Hepatocyte (in vitro differentiated cells): Measurements from ENCODE around the gene ANKRD28. TPM values are rescaled to one million over a fixed set of nuclear protein-coding genes. Genes with fewer than 3 reads are reported as not detected.
A peak's percentile ranks its signal among the peaks of the same experiment; 100 is the strongest.

Experiments
- DNase-seq: peaks from one replicate; pipeline ENCODE4 v3.0.0-alpha.2; 2016; ENCODE audit warnings: low spot score
- H2AFZ ChIP-seq: fragments of 200-600 bp; sonication (generic); 2 replicates; pipeline ENCODE4 v1.6.0; 2016; ENCODE audit warnings: antibody characterized with exemption, mild to moderate bottlenecking
- H3K27ac ChIP-seq: fragments of 200-600 bp; sonication (generic); 2 replicates; pipeline ENCODE4 v1.5.1; 2016; ENCODE audit warnings: mild to moderate bottlenecking
- H3K27me3 ChIP-seq: fragments of 200-600 bp; sonication (generic); 2 replicates; pipeline ENCODE4 v1.6.1; 2016
- H3K36me3 ChIP-seq: fragments of 200-600 bp; sonication (generic); replicated peaks from 2 replicates; pipeline ENCODE4 v1.5.1; 2016; ENCODE audit warnings: low read depth; ENCODE audit not compliant: insufficient read depth
- H3K4me1 ChIP-seq: fragments of 200-600 bp; sonication (generic); 2 replicates; pipeline ENCODE4 v1.5.1; 2016; ENCODE audit warnings: mild to moderate bottlenecking, moderate library complexity; ENCODE audit not compliant: insufficient read depth
- H3K4me2 ChIP-seq: fragments of 200-600 bp; sonication (generic); 2 replicates; pipeline ENCODE4 v1.6.0; 2016
- H3K4me3 ChIP-seq: fragments of 200-600 bp; sonication (generic); 2 replicates; pipeline ENCODE4 v1.5.1; 2016; ENCODE audit warnings: mild to moderate bottlenecking
- H3K79me2 ChIP-seq: fragments of 200-600 bp; sonication (generic); 2 replicates; pipeline ENCODE4 v1.6.0; 2017; ENCODE audit warnings: mild to moderate bottlenecking
- H3K9me2 ChIP-seq: fragments of 200-600 bp; sonication (generic); replicated peaks from 2 replicates; pipeline ENCODE4 v1.6.0; 2017; ENCODE audit warnings: mild to moderate bottlenecking; ENCODE audit not compliant: insufficient read depth
- H3K9me3 ChIP-seq: fragments of 200-600 bp; sonication (generic); 2 replicates; pipeline ENCODE4 v1.5.1; 2016; ENCODE audit warnings: low read depth, mild to moderate bottlenecking
- H4K20me1 ChIP-seq: fragments of 200-600 bp; sonication (generic); 2 replicates; pipeline ENCODE4 v1.6.0; 2016; ENCODE audit warnings: mild to moderate bottlenecking; ENCODE audit not compliant: insufficient read depth, poor library complexity, severe bottlenecking
- EZH2 ChIP-seq: fragments of 200-600 bp; sonication (generic); IDR thresholded peaks from 2 replicates; pipeline ENCODE4 v1.6.1; 2016; ENCODE audit warnings: antibody characterized with exemption, mild to moderate bottlenecking, borderline replicate concordance
- EZH2phosphoT487 ChIP-seq: fragments of 200-600 bp; sonication (generic); IDR thresholded peaks from one replicate; pipeline ENCODE4 v1.6.1; 2018; ENCODE audit warnings: antibody characterized with exemption, mild to moderate bottlenecking, low read depth, moderate library complexity; ENCODE audit not compliant: unreplicated experiment, severe bottlenecking
- WGBS: methylation state at CpG from one replicate; pipeline ENCODE4 v1.1.6; 2016; ENCODE audit warnings: low lambda C conversion rate; ENCODE audit errors: missing lambda C conversion rate; 5-methylcytosine and 5-hydroxymethylcytosine counted together
- polyA plus RNA-seq: library from polyadenylated mRNA; unstranded; fragments of >200 nt; fragmentation: Nextera tagmentation; extraction: Ambion mirVana; gene quantifications from 2 replicates; pipeline ENCODE4 v1.2.1, GENCODE V29; 2016
- total RNA-seq: library from RNA; depleted of rRNA; stranded (reverse); fragments of >200 nt; gene quantifications from 2 replicates; pipeline ENCODE4 v1.2.3, GENCODE V29; 2014
- TF ChIP-seq, protein P1 (sequence below): fragments of 200-600 bp; sonication (generic); IDR thresholded peaks from 2 replicates; pipeline ENCODE4 v1.5.1; 2016; ENCODE audit warnings: antibody characterized with exemption, mild to moderate bottlenecking; ENCODE audit not compliant: poor library complexity

ANKRD28 gene
- total RNA-seq (34.5 and 40.6 TPM in 2 replicates), polyA plus RNA-seq (12.3 and 17.8 TPM in 2 replicates)

DNA sequence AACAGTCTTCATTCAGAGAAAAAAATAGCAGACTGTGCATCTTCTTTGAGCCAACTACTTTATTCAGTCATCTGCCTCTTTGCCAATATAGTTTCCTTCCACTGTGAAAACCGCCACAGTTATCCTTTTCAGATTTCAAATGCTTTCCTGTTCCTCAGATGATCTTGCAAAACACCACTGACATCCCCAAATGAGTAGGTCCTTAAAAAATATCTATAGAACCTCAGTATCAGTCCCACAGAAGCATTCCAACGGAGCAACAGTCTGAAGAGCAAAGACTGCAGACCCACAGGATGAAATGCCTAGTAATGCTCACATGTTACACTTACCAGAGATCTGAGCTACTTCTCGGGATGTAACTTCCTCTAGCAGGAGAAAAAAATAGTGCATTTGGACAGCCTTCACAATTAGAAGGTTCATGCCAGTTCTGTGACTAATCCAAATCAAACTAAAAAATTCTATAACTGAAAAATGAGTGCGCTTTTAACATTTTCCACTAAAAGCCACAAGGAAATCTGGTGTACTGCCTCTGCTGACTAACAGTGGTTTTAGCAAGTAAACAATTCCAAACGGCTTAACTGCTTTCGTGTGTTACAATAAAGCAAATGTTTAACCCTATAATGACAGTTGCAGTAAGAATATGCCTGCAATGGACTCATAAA, at the start of gene ANKRD28:
Gene ANKRD28, minus strand, starts transcription at position 338 of the 662 bp plus-strand sequence. CDS start 1,458 bp downstream, outside the sequence.
- Histone ChIP-seq H3K4me3 (peak within 1 kb of the TSS; percentile 12), H3K27ac (peak within 1 kb of the TSS; percentile 86), H4K20me1 (no peaks in the 10 kb centered on the region), H3K9me2 (no peaks in the 10 kb centered on the region), H2AFZ (no peak within 1 kb of the TSS), H3K9me3 (no peaks in the 10 kb centered on the region), H3K4me1 (peaks cover 9% of the 10 kb centered on the region), H3K36me3 (no peaks in the 10 kb centered on the region), H3K79me2 (peaks cover 66% of the 10 kb centered on the region), H3K27me3 (no peaks in the 10 kb centered on the region), H3K4me2 (peak within 1 kb of the TSS; percentile 74)
- WGBS = 2% methylated on average over 6 of the region's 6 CpGs
- peak; percentile 57 for DNase-seq
- TF ChIP-seq EZH2 (no peak), EZH2phosphoT487 (no peak)
- TF ChIP-seq, protein P1, sequence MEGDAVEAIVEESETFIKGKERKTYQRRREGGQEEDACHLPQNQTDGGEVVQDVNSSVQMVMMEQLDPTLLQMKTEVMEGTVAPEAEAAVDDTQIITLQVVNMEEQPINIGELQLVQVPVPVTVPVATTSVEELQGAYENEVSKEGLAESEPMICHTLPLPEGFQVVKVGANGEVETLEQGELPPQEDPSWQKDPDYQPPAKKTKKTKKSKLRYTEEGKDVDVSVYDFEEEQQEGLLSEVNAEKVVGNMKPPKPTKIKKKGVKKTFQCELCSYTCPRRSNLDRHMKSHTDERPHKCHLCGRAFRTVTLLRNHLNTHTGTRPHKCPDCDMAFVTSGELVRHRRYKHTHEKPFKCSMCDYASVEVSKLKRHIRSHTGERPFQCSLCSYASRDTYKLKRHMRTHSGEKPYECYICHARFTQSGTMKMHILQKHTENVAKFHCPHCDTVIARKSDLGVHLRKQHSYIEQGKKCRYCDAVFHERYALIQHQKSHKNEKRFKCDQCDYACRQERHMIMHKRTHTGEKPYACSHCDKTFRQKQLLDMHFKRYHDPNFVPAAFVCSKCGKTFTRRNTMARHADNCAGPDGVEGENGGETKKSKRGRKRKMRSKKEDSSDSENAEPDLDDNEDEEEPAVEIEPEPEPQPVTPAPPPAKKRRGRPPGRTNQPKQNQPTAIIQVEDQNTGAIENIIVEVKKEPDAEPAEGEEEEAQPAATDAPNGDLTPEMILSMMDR = peak; percentile 38

DNA sequence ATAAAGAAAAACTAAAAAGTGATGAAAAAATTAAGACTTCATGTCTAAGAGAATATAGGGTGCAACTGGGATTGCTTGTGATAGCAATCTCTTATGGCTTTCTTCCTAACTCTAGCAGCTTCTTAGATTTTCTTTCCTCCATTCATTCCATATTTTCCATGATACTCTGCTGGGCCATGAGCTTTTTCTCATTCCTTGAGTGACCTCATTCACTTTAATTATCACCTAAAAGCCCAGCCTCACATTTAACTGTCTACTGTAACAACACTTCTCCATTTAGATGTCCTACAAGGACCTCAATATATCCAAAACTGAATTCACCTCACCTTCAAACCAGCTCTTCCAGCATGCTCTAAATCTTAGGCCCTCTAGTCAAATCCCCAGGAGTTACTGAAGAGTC, 49.5 kb upstream of the ANKRD28 start:
- H4K20me1 ChIP-seq = peaks cover 4% of the 10 kb centered on the region
- no peaks in the 10 kb centered on the region for H3K4me1 ChIP-seq
- no peaks in the 10 kb centered on the region for H3K9me3 ChIP-seq
- no peaks in the 10 kb centered on the region for H3K36me3 ChIP-seq
- peaks cover 97% of the 10 kb centered on the region for H3K79me2 ChIP-seq
- H3K4me3 ChIP-seq = no peak overlapping the region
- H3K27me3 ChIP-seq = no peaks in the 10 kb centered on the region
- TF ChIP-seq, protein P1 = no peak
- no peak for TF ChIP-seq EZH2
- TF ChIP-seq EZH2phosphoT487 = no peak
- H3K4me2 ChIP-seq = no peak overlapping the region
- H3K27ac ChIP-seq = no peak overlapping the region
- no peak for DNase-seq
- H3K9me2 ChIP-seq = no peaks in the 10 kb centered on the region
- no peak overlapping the region for H2AFZ ChIP-seq

DNA sequence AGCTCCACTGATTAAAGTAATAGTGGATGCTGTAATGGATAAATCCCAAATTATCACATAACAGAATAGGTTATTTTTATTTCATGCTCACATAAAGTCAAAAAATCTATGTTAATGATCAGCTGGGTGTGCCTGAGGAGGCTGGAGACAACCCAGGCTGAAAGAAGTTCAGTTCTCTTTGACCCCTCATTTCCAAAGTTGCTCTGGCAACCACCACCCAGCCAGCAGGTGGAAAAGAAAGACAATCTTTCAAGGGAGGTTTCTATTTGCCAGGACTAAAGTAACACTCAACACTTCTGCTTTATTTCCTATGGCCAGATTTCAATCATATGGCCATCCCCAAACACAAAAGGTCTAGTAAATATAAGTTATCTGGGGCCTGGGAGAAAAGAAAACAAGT, 48.8 kb upstream of the ANKRD28 start:
- Histone ChIP-seq H3K27ac (no peak overlapping the region), H4K20me1 (peaks cover 10% of the 10 kb centered on the region), H3K27me3 (no peaks in the 10 kb centered on the region), H3K9me2 (no peaks in the 10 kb centered on the region), H3K9me3 (no peaks in the 10 kb centered on the region), H3K4me2 (no peak overlapping the region), H3K79me2 (peaks cover 97% of the 10 kb centered on the region), H3K36me3 (no peaks in the 10 kb centered on the region), H3K4me1 (no peaks in the 10 kb centered on the region), H3K4me3 (no peak overlapping the region), H2AFZ (no peak overlapping the region)
- TF ChIP-seq EZH2 (no peak), EZH2phosphoT487 (no peak)
- TF ChIP-seq, protein P1 = no peak
- DNase-seq = no peak
